Lung (tissue), 12 donors: ENCODE data around the gene CCNH. TPM values are rescaled to one million over a fixed set of nuclear protein-coding genes. Genes with fewer than 3 reads are reported as not detected.

ENCODE experiments used
- ATAC-seq: fragments of 200-7000 bp; cut with Tn5 transposase; one replicate; pipeline ENCODE4 v1.9.1; 2020; ENCODE audit warnings: moderate number of reproducible peaks; ENCODE audit not compliant: insufficient read depth, low FRiP score
- DNase-seq, 3 donors: peaks; one replicate each; pipeline ENCODE4 v3.0.0-alpha.2; 2013 to 2017
- H3K27ac ChIP-seq, 2 donors: one replicate each; pipeline ENCODE4 v1.5.1; 2013; ENCODE audit warnings: mild to moderate bottlenecking in 2 of 2, moderate library complexity in 2 of 2, control low read depth in 1 of 2, inconsistent platforms in 1 of 2, low read depth in 1 of 2, low read length in 1 of 2
- H3K27me3 ChIP-seq, 3 donors: one replicate each; pipeline ENCODE4 v1.5.1; 2013; ENCODE audit warnings: low read length in 2 of 3; ENCODE audit not compliant: control insufficient read depth in 3 of 3, insufficient read depth in 3 of 3
- H3K36me3 ChIP-seq, 4 donors: one replicate each; pipeline ENCODE4 v1.5.1; 2013; ENCODE audit warnings: low read length in 4 of 4, mild to moderate bottlenecking in 1 of 4, moderate library complexity in 1 of 4; ENCODE audit not compliant: control insufficient read depth in 4 of 4, insufficient read depth in 4 of 4
- H3K4me1 ChIP-seq, 5 donors: one replicate each; pipeline ENCODE4 v1.5.1; 2013; ENCODE audit warnings: low read length in 5 of 5, mild to moderate bottlenecking in 2 of 5, moderate library complexity in 1 of 5; ENCODE audit not compliant: control insufficient read depth in 5 of 5, insufficient read depth in 5 of 5
- H3K4me3 ChIP-seq: one replicate; pipeline ENCODE4 v1.5.1; 2013; ENCODE audit warnings: mild to moderate bottlenecking, control low read depth, moderate library complexity
- H3K9ac ChIP-seq, 2 donors: one replicate each; pipeline ENCODE4 v1.5.1; 2013; ENCODE audit warnings: low read length in 2 of 2, control low read depth in 1 of 2; ENCODE audit not compliant: insufficient read depth in 1 of 2
- H3K9me3 ChIP-seq, 4 donors: one replicate each; pipeline ENCODE4 v1.5.1; 2013; ENCODE audit warnings: low read length in 3 of 4, mild to moderate bottlenecking in 1 of 4, moderate library complexity in 1 of 4; ENCODE audit not compliant: control insufficient read depth in 4 of 4, insufficient read depth in 3 of 4
- CTCF ChIP-seq: IDR thresholded peaks from 2 replicates; pipeline ENCODE4 v1.5.1; 2012; ENCODE audit warnings: mild to moderate bottlenecking; ENCODE audit errors: control extremely low read depth, extremely low read depth
- WGBS, 2 donors: extraction: QIAGEN DNeasy Blood & Tissue Kit; methylation state at CpG; one replicate each; pipeline ENCODE4 v1.1.7; 2013; 5-methylcytosine and 5-hydroxymethylcytosine counted together
- polyA plus RNA-seq, 2 donors: library from polyadenylated mRNA; stranded (reverse); fragments of 200-250 nt; gene quantifications; one replicate each; pipeline ENCODE4 v1.2.1, GENCODE V29; 2013
- total RNA-seq, 2 donors: library from RNA; depleted of rRNA in 1 of 2; stranded (reverse); fragments of >200 nt in 1 of 2; gene quantifications; one replicate each; pipeline ENCODE4 v1.2.1, GENCODE V29; 2014 to 2021
- donor health status: control.
- donor health status: control.
- donor health status: Bipolar disorder and iron deficiency.
- donor health status: healthy.
- donor health status: DM: yes; HTN: yes; CAD: no.

Gene CCNH
- total and polyA plus RNA-seq, 4 donors, result 30.0 to 132 (median 50.6) TPM

GRCh38 chr5:87393331-87393730, 19.4 kb downstream of the CCNH start:
- ATAC-seq, result no peak
- 79 to 84% methylated on average over 2 of the region's 2 CpGs for WGBS, 2 donors
- no peak for TF ChIP-seq CTCF
- no peak overlapping the region for H3K4me3 ChIP-seq
- no peak for DNase-seq
- peaks cover 17 to 68% (median 34%) of the 10 kb centered on the region in 4 donors for H3K36me3 ChIP-seq
- no peak overlapping the region for H3K9ac ChIP-seq
- H3K9me3 ChIP-seq, result no peaks in the 10 kb centered on the region
- no peaks in the 10 kb centered on the region for H3K27me3 ChIP-seq
- H3K4me1 ChIP-seq, result no peaks in the 10 kb centered on the region
- H3K27ac ChIP-seq, result peak overlapping the region in 1 of 2 donors; percentile 9

GRCh38 chr5:87392801-87393200, 19.9 kb downstream of the CCNH start:
- no peak overlapping the region for H3K9ac ChIP-seq
- no peak overlapping the region for H3K4me3 ChIP-seq
- no peaks in the 10 kb centered on the region for H3K9me3 ChIP-seq
- TF ChIP-seq CTCF, result no peak
- no peaks in the 10 kb centered on the region for H3K4me1 ChIP-seq
- WGBS, 2 donors, result 87% methylated on average over 4 of the region's 4 CpGs
- no peak for ATAC-seq
- H3K27me3 ChIP-seq, result no peaks in the 10 kb centered on the region
- H3K27ac ChIP-seq, result peak overlapping the region in 1 of 2 donors; percentile 66
- no peak for DNase-seq
- H3K36me3 ChIP-seq, result peaks cover 17 to 63% (median 34%) of the 10 kb centered on the region in 4 donors

- 85 to 91% methylated on average over 1 of the region's 1 CpG for WGBS, 2 donors
- Histone ChIP-seq H3K9ac (no peak overlapping the region), H3K27me3 (no peaks in the 10 kb centered on the region), H3K27ac (no peak overlapping the region), H3K9me3 (no peaks in the 10 kb centered on the region), H3K4me3 (no peak overlapping the region), H3K4me1 (no peaks in the 10 kb centered on the region), H3K36me3 (peaks cover 20 to 59% (median 33%) of the 10 kb centered on the region in 4 donors)
- TF ChIP-seq CTCF, result no peak
- no peak for DNase-seq
- no peak for ATAC-seq
Measured at GRCh38 chr5:87392170-87392569, 20.6 kb downstream of the CCNH start.

GRCh38 chr5:87390576-87391199, 22.0 kb downstream of the CCNH start:
- Histone ChIP-seq H3K27ac (no peak overlapping the region), H3K4me1 (peaks cover 0 to 7% (median 0%) of the 10 kb centered on the region in 5 donors), H3K36me3 (peaks cover 17 to 62% (median 34%) of the 10 kb centered on the region in 4 donors), H3K9me3 (no peaks in the 10 kb centered on the region), H3K9ac (no peak overlapping the region), H3K4me3 (no peak overlapping the region), H3K27me3 (no peaks in the 10 kb centered on the region)
- DNase-seq (peak in 1 of 3 donors; percentile 9), ATAC-seq (no peak)
- WGBS, 2 donors, result 85 to 88% methylated on average over 5 of the region's 5 CpGs
- no peak for TF ChIP-seq CTCF
